HEK293 (cell line): ENCODE measurements around the gene ARL8B.

ENCODE experiments used
- ZNF169 ChIP-seq: fragments of 450-650 bp; formaldehyde crosslinking; IDR thresholded peaks from 2 replicates; pipeline ENCODE4 v1.5.1; 2016; ENCODE audit warnings: missing biosample characterization, missing genetic modification characterization
- ZNF776 ChIP-seq: fragments of 450-650 bp; formaldehyde crosslinking; IDR thresholded peaks from 2 replicates; pipeline ENCODE4 v1.5.0; 2017; ENCODE audit warnings: missing biosample characterization, missing genetic modification characterization, borderline replicate concordance
- TF ChIP-seq, protein P1 (sequence below): fragments of 450-650 bp; formaldehyde crosslinking; IDR thresholded peaks from 2 replicates; pipeline ENCODE4 v1.5.1; 2016; ENCODE audit warnings: missing biosample characterization, missing genetic modification characterization

DNA sequence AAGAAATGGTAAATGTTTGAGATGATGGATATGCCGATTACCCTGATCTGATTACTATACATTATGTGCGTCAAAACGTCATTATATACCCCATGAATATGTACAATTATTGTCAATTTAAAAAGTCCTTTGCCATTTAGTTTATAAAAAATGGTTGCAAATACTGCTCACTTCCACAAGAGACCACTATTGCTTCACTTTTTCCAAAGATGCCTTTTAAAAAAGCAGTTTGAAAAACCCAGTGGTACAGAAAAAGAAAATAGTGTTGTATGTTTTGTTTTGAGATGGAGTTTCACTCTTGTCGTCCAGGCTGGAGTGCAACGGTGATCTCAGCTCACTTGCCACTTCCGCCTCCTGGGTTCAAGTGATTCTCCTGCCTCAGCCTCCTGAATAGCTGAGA, 104.7 kb downstream of the ARL8B start:
- TF ChIP-seq ZNF169 (tag by site-specific recombination) (no peak), ZNF776 (tag by site-specific recombination) (no peak)
- TF ChIP-seq, protein P1, sequence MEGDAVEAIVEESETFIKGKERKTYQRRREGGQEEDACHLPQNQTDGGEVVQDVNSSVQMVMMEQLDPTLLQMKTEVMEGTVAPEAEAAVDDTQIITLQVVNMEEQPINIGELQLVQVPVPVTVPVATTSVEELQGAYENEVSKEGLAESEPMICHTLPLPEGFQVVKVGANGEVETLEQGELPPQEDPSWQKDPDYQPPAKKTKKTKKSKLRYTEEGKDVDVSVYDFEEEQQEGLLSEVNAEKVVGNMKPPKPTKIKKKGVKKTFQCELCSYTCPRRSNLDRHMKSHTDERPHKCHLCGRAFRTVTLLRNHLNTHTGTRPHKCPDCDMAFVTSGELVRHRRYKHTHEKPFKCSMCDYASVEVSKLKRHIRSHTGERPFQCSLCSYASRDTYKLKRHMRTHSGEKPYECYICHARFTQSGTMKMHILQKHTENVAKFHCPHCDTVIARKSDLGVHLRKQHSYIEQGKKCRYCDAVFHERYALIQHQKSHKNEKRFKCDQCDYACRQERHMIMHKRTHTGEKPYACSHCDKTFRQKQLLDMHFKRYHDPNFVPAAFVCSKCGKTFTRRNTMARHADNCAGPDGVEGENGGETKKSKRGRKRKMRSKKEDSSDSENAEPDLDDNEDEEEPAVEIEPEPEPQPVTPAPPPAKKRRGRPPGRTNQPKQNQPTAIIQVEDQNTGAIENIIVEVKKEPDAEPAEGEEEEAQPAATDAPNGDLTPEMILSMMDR (tag by site-specific recombination): 0 out of 2 replicates have a peak, but pooled peaks have one; percentile 12
